NCI-H2227 (cell line): ENCODE measurements around the gene CELA2B.

Source experiments
- DNase-seq: peaks from one replicate; lab custom pipeline; 2025; ENCODE audit not compliant: unreplicated experiment; lab: John Stamatoyannopoulos, UW

Gene CELA2B

DNA sequence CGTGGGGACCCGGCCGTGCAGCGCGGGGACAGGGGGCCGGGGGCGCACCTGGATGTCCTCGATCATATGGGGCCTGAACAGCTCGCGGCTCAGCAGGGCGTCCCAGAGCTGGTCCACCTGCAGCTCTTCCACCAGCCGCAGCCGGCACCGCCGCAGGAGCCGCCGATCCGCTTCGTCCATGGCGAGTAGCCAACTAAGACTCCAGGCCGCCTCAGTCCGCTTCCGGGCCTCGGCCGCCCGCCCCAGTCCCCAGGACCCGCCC is 48.0 kb downstream of the CELA2B start, which contains the start of gene CASP9:
TSS of gene CASP9 (minus strand) at position 195 of the 262 bp plus-strand sequence. CDS start at position 180, 15 bp downstream.
- DNase-seq, result no peak

- DNase-seq, result peak; percentile 99
Measured at GRCh38 chr1:15524283-15525049, 48.6 kb downstream of the CELA2B start.

GRCh38 chr1:15525050-15526020 is 49.4 kb downstream of the CELA2B start:
- DNase-seq, result no peak

GRCh38 chr1:15526021-15526489 is 50.2 kb downstream of the CELA2B start:
- no peak for DNase-seq

DNA sequence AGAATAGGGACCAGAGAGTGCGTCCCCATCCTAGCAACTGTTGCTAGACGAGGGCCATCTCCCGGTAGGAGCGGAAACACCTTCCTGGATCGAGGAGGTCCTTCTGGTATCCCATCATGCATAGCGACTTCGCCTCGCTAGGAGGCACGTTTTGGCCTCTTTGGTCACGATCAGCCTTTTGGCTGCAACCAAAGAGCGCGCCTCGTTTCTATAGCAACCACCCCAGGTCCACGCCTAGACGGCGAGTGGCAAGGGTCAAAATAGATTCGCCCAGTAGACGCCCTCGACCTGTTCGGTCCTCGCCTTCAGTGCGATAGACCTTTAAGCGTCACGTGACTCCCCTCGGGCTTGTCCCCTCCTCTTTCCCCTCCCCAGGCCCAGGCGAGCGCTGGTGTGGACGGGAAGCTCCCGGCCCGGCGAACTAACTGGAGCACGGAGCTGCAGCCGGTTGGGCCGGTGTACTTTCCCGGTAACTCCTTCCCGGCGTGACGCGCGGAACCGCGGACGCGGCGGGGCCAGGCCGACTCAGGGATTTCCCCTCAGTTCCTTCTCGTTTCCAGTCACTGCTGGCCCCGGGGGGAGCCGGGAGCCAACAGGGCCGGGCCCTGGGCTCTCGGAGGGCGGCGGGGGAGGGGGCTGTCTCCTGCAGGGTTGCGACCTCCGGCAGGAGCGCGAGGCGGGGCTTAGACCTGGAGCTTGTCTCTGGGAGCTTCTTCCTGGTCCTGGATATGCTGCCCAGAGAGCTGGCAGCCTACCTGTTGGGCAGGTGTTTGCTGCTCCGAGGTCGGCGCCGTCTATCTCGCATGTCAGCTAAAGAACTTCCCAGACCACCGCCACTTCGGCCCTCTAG is 50.8 kb downstream of the CELA2B start, which contains the start of gene DNAJC16:
TSS of gene DNAJC16 (plus strand) at position 359 of the 850 bp plus-strand sequence. CDS start 2,258 bp downstream, outside the sequence.
- DNase-seq, result peak; percentile 100

DNA sequence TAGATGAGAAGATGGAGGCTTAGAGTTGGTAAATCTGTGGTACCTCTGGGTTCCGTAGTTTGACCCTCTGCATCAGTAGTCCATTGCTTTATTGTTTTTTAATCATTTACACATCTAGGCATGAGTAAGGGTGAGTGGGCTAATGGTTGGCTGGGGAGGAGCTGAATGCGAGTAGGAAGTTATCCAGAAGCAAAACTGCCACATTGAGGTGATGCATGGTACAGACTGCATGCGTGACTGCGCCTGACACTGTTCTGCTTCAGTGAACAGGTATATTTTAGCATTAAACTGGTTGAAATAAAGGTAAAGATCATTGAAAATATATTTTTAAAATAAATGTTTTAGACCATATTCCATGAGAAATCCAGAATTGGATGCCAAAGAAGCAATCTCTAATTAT is 55.1 kb downstream of the CELA2B start:
- DNase-seq, result no peak

GRCh38 chr1:15531682-15532081 is 55.8 kb downstream of the CELA2B start:
- DNase-seq, result no peak

DNA sequence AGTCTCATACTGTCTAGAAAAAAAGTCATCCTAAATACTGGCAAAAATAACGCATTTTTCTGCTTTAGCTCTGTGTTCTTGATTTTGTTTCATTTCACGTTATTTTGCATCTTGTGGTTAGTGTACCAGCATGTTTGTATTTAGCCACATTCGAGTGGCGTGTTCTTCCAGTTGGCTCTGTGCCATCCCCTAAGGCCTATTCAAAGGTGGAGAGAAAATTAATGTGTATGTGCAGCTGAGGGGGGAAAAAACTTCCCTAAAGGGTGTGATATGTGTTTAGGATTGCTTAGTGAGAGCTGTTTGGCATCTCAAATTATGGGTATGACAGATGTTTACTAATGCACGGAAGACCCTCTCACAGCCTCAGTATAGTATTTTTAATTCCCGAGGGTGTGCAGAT is 62.9 kb downstream of the CELA2B start:
- DNase-seq, result peak; percentile 81

DNA sequence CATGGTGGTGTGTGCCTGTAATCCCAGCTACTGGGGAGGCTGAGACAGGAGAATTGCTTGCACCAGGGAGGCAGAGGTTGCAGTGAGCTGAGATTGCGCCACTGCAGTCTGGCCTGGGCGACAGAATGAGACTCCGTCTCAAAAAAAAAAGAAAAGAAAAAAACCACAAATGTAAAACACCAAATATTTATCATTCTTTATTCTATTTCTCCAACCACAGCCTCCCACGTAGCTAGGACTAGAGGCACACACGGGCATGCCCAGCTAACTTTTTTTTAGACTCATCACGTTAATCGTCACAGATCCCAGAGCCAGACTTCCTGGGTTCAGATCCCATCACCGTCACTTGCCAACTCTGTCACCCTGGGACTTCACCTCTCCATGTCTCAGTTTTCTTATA is 64.3 kb downstream of the CELA2B start:
- DNase-seq, result no peak
